Prostate gland (tissue), 2 donors: Measurements from ENCODE around the gene SWAP70.

ENCODE experiments used
- POLR2A ChIP-seq: fragments of 450-650 bp; IDR thresholded peaks from one replicate; pipeline ENCODE4 v1.6.1; 2016; ENCODE audit warnings: antibody characterized with exemption, mild to moderate bottlenecking
- POLR2AphosphoS5 ChIP-seq: sonication (generic); formaldehyde crosslinking; IDR thresholded peaks from one replicate; pipeline ENCODE4 v1.6.1; 2017; ENCODE audit warnings: antibody characterized with exemption
- TF ChIP-seq, protein P1 (sequence below), 4 experiments: fragments of 200-600 bp in 2 of 4; fragments of 450-650 bp in 2 of 4; sonication (generic) in 2 of 4; IDR thresholded peaks; 1 replicate in 3 of 4; 2 replicates in 1 of 4; pipeline ENCODE4 v1.5.1; 2016 to 2019; ENCODE audit warnings: antibody characterized with exemption in 4 of 4, mild to moderate bottlenecking in 2 of 4, moderate library complexity in 2 of 4

DNA sequence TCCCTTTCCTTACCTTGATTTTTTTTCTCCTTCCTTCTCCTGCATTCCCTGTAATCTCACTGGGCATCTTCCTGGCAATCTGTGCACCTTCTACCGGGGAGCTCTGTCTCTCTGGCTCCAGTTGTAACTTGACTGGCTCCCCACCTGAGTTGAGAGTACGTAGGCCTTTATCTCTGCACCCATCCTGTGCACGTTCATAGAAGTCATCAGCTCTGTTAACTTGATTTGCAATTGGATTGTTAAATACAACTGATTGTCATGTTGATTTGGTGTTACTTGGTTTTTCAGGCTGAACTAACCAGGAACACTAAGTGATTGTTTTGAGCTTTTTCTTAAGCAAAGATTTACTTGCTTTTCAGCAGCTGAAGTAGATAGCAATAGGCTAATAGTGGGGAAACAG lies 11.8 kb downstream of the SWAP70 start:
- TF ChIP-seq, protein P1, sequence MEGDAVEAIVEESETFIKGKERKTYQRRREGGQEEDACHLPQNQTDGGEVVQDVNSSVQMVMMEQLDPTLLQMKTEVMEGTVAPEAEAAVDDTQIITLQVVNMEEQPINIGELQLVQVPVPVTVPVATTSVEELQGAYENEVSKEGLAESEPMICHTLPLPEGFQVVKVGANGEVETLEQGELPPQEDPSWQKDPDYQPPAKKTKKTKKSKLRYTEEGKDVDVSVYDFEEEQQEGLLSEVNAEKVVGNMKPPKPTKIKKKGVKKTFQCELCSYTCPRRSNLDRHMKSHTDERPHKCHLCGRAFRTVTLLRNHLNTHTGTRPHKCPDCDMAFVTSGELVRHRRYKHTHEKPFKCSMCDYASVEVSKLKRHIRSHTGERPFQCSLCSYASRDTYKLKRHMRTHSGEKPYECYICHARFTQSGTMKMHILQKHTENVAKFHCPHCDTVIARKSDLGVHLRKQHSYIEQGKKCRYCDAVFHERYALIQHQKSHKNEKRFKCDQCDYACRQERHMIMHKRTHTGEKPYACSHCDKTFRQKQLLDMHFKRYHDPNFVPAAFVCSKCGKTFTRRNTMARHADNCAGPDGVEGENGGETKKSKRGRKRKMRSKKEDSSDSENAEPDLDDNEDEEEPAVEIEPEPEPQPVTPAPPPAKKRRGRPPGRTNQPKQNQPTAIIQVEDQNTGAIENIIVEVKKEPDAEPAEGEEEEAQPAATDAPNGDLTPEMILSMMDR (IDR thresholded peaks at IDR 0.05), result no peak
- TF ChIP-seq POLR2A (no peak), POLR2AphosphoS5 (no peak)
